Astrocyte (in vitro differentiated cells and primary cell): ENCODE measurements around the gene CANX.
"Not testable (repeated sequence)": the region's sequence is repeated elsewhere in the genome, so short reads cannot be mapped to it uniquely, and the experiment has no call there.

Source experiments
- EZH2 ChIP-seq: IDR thresholded peaks from 2 replicates; pipeline ENCODE4 v1.6.1; 2012; ENCODE audit warnings: mild to moderate bottlenecking, low read length, inconsistent platforms; ENCODE audit not compliant: insufficient read depth
- TF ChIP-seq, protein P1 (sequence below): IDR thresholded peaks from 2 replicates; pipeline ENCODE4 v1.5.1; 2011; ENCODE audit warnings: low read depth, mild to moderate bottlenecking, inconsistent platforms, low read length, moderate library complexity; ENCODE audit not compliant: insufficient read depth

DNA sequence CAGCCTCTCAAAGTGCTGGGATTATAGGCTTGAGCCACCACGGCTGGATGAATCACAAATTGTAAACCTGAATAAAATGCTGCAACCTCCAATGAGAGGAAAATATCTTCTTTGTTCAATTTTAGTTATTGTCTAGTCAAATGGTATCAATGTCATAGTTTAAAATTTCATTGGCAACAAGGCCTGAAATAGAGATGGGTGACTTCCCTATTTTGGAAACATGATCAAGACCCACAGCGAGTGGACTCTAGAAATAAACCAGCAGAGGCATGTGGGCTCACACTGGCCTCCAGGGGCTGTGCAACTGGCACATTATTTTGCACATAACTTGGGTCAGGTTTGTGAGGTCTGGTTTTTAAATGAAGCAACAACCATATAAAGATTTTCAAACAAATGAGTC is 45.6 kb upstream of the CANX start:
- TF ChIP-seq, protein P1, sequence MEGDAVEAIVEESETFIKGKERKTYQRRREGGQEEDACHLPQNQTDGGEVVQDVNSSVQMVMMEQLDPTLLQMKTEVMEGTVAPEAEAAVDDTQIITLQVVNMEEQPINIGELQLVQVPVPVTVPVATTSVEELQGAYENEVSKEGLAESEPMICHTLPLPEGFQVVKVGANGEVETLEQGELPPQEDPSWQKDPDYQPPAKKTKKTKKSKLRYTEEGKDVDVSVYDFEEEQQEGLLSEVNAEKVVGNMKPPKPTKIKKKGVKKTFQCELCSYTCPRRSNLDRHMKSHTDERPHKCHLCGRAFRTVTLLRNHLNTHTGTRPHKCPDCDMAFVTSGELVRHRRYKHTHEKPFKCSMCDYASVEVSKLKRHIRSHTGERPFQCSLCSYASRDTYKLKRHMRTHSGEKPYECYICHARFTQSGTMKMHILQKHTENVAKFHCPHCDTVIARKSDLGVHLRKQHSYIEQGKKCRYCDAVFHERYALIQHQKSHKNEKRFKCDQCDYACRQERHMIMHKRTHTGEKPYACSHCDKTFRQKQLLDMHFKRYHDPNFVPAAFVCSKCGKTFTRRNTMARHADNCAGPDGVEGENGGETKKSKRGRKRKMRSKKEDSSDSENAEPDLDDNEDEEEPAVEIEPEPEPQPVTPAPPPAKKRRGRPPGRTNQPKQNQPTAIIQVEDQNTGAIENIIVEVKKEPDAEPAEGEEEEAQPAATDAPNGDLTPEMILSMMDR = not testable (repeated sequence)
- TF ChIP-seq EZH2 = not testable (repeated sequence)
